IPS-18c (cell line): Measurements from ENCODE around the gene TUSC2.
A peak's percentile ranks its signal among the peaks of the same experiment; 100 is the strongest.

Experiments used
- H3K4me3 ChIP-seq: 2 replicates; pipeline ENCODE4 v1.7.0; 2013; ENCODE audit warnings: low read depth, mild to moderate bottlenecking, low read length, moderate library complexity; ENCODE audit not compliant: insufficient read depth
- H3K9me3 ChIP-seq: one replicate; pipeline ENCODE4 v1.6.1; 2013; ENCODE audit warnings: mild to moderate bottlenecking, low read length, moderate library complexity; ENCODE audit not compliant: control insufficient read depth, insufficient read depth

The TUSC2 gene

GRCh38 chr3:50341537-50341936, 13.5 kb upstream of the TUSC2 start:
- Histone ChIP-seq H3K4me3 (peak overlapping the region; percentile 15; the same call in 1 of the 2 replicates), H3K9me3 (no peaks in the 10 kb centered on the region)

GRCh38 chr3:50340448-50341329, 12.7 kb upstream of the TUSC2 start, which contains the start of gene RASSF1:
Gene RASSF1 (minus strand): TSS chr3:50340836. CDS start chr3:50340805, 31 bp downstream.
- Histone ChIP-seq H3K4me3 (peak within 1 kb of the TSS; percentile 50), H3K9me3 (no peaks in the 10 kb centered on the region)

- H3K4me3 ChIP-seq = peak overlapping the region; percentile 50
Observed at GRCh38 chr3:50340147-50340447, 12.1 kb upstream of the TUSC2 start.

GRCh38 chr3:50339485-50340146, 11.6 kb upstream of the TUSC2 start:
- no peaks in the 10 kb centered on the region for H3K9me3 ChIP-seq
- H3K4me3 ChIP-seq = peak overlapping the region; percentile 50

More at GRCh38 chr3:50340147-50340447, 12.1 kb upstream of the TUSC2 start:
- H3K9me3 ChIP-seq = no peaks in the 10 kb centered on the region

- no peak overlapping the region for H3K4me3 ChIP-seq
Observed at GRCh38 chr3:50338965-50339364, 10.9 kb upstream of the TUSC2 start.

GRCh38 chr3:50337175-50337861, 9.3 kb upstream of the TUSC2 start:
- Histone ChIP-seq H3K4me3 (peak overlapping the region; percentile 83), H3K9me3 (no peaks in the 10 kb centered on the region)

More at GRCh38 chr3:50338965-50339364, 10.9 kb upstream of the TUSC2 start:
- no peaks in the 10 kb centered on the region for H3K9me3 ChIP-seq

GRCh38 chr3:50336452-50337174, 8.6 kb upstream of the TUSC2 start:
- Histone ChIP-seq H3K9me3 (no peaks in the 10 kb centered on the region), H3K4me3 (peak overlapping the region; percentile 83)

- no peak overlapping the region; the same call in 1 of the 2 replicates for H3K4me3 ChIP-seq
Observed at GRCh38 chr3:50334339-50335075, 6.5 kb upstream of the TUSC2 start.

GRCh38 chr3:50333744-50334328, 5.8 kb upstream of the TUSC2 start:
- Histone ChIP-seq H3K9me3 (no peaks in the 10 kb centered on the region), H3K4me3 (no peak overlapping the region)

More at GRCh38 chr3:50334339-50335075, 6.5 kb upstream of the TUSC2 start:
- H3K9me3 ChIP-seq = no peaks in the 10 kb centered on the region

GRCh38 chr3:50331364-50331907, 3.4 kb upstream of the TUSC2 start:
- peaks cover 8% of the 10 kb centered on the region for H3K9me3 ChIP-seq
- no peak overlapping the region for H3K4me3 ChIP-seq

GRCh38 chr3:50330330-50330729, 2.3 kb upstream of the TUSC2 start:
- H3K9me3 ChIP-seq = peaks cover 8% of the 10 kb centered on the region
- H3K4me3 ChIP-seq = no peak overlapping the region

- Histone ChIP-seq H3K9me3 (peaks cover 8% of the 10 kb centered on the region), H3K4me3 (peak overlapping the region; percentile 91)
Observed at GRCh38 chr3:50327129-50327528, 894 bp downstream of the TUSC2 start.

- Histone ChIP-seq H3K9me3 (peaks cover 8% of the 10 kb centered on the region), H3K4me3 (no peak overlapping the region)
Observed at GRCh38 chr3:50326182-50326541, 1.9 kb downstream of the TUSC2 start.

- Histone ChIP-seq H3K4me3 (no peak overlapping the region), H3K9me3 (peaks cover 8% of the 10 kb centered on the region)
Observed at GRCh38 chr3:50325497-50326181, 2.4 kb downstream of the TUSC2 start.

- H3K9me3 ChIP-seq = peaks cover 8% of the 10 kb centered on the region
- H3K4me3 ChIP-seq = no peak overlapping the region
Observed at GRCh38 chr3:50325113-50325480, 2.9 kb downstream of the TUSC2 start.
